SIG-M5 (cell line): ENCODE data around the gene RINL.
"Not testable (repeated sequence)": the region's sequence is repeated elsewhere in the genome, so short reads cannot be mapped to it uniquely, and the experiment has no call there.

Source experiments
- DNase-seq: peaks from one replicate; lab custom pipeline; 2025; lab: John Stamatoyannopoulos, UW

RINL gene

GRCh38 chr19:38834104-38834490 lies 44.0 kb downstream of the RINL start:
- DNase-seq: no peak

GRCh38 chr19:38833092-38833425 lies 45.0 kb downstream of the RINL start:
- no peak for DNase-seq

GRCh38 chr19:38831142-38831605 lies 46.9 kb downstream of the RINL start:
- DNase-seq: no peak

- DNase-seq: no peak
Observed at GRCh38 chr19:38830039-38830733, 47.9 kb downstream of the RINL start.

GRCh38 chr19:38829203-38829602 lies 48.9 kb downstream of the RINL start:
- peak; percentile 25 for DNase-seq

- DNase-seq: no peak
Observed at GRCh38 chr19:38826856-38827551, 51.1 kb downstream of the RINL start.

GRCh38 chr19:38825936-38826335 lies 52.1 kb downstream of the RINL start:
- DNase-seq: not testable (repeated sequence)

GRCh38 chr19:38821230-38821825 lies 56.7 kb downstream of the RINL start:
- DNase-seq: not testable (repeated sequence)

- no peak for DNase-seq
Observed at GRCh38 chr19:38819231-38819920, 58.7 kb downstream of the RINL start.
